ENCODE results near the gene SLC16A3. TPM values are rescaled to one million over a fixed set of nuclear protein-coding genes. Genes with fewer than 3 reads are reported as not detected.

The SLC16A3 gene
- total RNA-seq, 3 donors from 2014 or later, result 10.2 to 22.6 (median 17.3) TPM

DNA sequence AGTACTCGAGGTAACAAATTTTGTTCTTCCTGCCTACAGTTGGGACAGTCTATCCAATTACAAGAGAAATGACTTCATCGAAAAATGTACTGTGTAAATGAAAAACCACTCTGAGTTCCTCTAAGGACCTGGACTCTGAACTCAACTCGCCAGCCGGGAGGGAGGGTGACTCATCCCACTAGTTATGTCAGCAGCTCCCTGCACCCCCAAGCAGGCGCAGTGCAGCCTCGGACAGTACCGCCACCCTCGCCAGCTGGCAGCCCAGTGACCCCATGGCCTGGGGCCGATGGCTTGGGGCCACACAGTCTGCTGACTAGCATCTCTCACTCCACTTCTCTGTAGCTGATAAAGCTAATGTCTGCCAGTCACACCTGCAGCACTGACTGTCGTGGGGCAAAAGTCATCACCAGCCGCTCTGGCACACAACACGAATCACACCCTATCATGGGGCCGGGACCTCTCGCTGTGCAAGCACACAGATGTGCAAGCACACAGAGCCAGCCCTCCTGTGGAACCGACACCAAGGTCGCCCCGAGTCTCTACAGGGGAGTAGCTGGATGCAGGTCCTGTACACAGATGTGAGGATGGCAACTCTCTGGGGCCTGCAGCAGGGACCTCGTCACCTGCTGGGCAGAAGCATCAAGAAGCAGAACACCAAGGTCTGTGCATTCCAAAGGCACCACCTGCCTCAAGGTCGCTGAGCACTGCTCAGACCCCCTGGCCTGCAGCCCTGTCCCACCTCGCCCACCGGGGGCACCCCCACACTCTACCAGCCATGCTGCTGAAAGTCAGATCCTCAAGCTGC lies 38.9 kb downstream of the SLC16A3 start:
- H3K4me1 ChIP-seq, result peaks cover 6 to 34% of the 10 kb centered on the region in 2 donors
- intact Hi-C loops (cut with DNase I; ENCODE audit: low total_unique reads), result no loop called here
- H3K4me3 ChIP-seq, result peak overlapping the region in 2 of 3 donors; percentile 21 to 47
- TF ChIP-seq POLR2AphosphoS5 (IDR thresholded peaks at IDR 0.05) (peak; percentile 54 to 88 (median 79)), POLR2A (IDR thresholded peaks at IDR 0.05) (no peak)
- TF ChIP-seq, protein P1, sequence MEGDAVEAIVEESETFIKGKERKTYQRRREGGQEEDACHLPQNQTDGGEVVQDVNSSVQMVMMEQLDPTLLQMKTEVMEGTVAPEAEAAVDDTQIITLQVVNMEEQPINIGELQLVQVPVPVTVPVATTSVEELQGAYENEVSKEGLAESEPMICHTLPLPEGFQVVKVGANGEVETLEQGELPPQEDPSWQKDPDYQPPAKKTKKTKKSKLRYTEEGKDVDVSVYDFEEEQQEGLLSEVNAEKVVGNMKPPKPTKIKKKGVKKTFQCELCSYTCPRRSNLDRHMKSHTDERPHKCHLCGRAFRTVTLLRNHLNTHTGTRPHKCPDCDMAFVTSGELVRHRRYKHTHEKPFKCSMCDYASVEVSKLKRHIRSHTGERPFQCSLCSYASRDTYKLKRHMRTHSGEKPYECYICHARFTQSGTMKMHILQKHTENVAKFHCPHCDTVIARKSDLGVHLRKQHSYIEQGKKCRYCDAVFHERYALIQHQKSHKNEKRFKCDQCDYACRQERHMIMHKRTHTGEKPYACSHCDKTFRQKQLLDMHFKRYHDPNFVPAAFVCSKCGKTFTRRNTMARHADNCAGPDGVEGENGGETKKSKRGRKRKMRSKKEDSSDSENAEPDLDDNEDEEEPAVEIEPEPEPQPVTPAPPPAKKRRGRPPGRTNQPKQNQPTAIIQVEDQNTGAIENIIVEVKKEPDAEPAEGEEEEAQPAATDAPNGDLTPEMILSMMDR (IDR thresholded peaks at IDR 0.05), result no peak
- H3K27me3 ChIP-seq, result no peaks in the 10 kb centered on the region
- DNase-seq (ENCODE audit: low spot score in 2 of 2), result peak; percentile 88 to 92
- H3K27ac ChIP-seq, result peak overlapping the region; percentile 96 to 99
- no peaks in the 10 kb centered on the region for H3K36me3 ChIP-seq
- no peaks in the 10 kb centered on the region for H3K9me3 ChIP-seq

DNA sequence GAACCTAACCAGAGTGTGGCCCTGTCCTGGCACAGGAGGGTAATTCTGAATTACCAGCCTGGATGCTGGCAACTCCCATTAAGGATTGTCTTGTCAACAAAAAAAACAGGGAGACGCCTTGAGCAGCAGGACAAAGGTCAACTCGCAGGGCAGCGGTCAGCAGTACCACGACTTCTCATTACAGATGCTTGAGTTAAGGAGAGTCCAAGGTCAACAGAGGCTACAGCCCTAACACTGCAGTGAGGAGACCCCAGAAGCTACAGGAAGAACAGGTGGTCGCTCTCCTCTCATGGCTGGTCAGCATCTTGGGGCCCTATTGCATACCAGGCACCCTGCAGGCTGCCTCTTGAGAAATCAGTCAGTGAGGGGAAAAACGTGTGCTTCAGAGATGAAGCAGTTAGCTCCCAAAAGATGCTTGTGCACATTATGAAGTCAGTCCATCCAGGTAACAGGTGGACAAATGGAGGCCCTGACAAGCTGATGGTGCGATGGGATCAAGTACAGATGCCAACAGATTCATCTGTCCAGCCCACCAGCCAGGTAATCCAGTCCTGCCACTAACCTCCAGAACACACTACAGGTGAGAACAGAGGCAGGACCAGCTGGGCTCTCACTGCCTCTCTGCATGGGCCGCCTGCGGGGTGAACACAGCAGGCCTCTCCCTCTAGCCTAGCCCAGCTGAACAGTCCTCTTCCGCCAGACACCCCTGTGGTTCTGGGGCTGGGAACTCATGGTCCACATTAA lies 40.5 kb downstream of the SLC16A3 start:
- Histone ChIP-seq H3K27ac (peak overlapping the region; percentile 99 to 100), H3K27me3 (no peaks in the 10 kb centered on the region), H3K9me3 (no peaks in the 10 kb centered on the region), H3K36me3 (no peaks in the 10 kb centered on the region), H3K4me3 (peak overlapping the region in 1 of 3 donors; percentile 100), H3K4me1 (peaks cover 10 to 39% of the 10 kb centered on the region in 2 donors)
- intact Hi-C loops (cut with DNase I; ENCODE audit: low total_unique reads), result no loop called here
- DNase-seq (ENCODE audit: low spot score in 2 of 2), result no peak
- TF ChIP-seq POLR2AphosphoS5 (IDR thresholded peaks at IDR 0.05) (no peak), POLR2A (IDR thresholded peaks at IDR 0.05) (no peak)
- TF ChIP-seq, protein P1 (IDR thresholded peaks at IDR 0.05), result no peak

DNA sequence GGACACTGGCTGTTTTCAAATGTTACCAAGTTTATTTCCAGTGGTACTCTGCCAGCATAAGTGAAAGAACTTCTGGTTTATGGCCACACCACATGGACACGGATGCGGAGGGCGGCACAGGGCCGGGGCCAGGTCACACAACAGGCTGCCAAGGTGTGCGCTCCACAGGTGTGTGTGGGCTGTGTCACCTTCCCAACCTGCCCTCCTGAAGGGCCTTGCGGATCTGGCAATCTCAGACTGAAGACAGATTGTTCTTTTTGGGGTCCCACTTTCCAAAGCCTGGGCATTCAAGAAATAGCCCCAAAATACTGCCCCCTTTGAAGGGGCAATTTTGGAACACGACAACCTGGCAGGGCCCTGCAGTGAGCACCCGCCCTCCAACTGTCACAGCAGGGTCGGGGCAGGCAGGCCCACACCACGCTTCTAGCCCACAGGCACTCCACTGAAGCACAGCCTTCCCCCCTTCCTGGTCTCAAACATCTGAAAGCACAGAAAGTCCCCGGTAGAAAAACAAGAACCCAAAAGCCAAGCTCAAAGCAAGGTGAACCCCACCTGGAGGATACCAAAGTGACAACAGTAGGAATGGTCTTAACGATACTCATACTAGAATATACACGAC lies 41.1 kb downstream of the SLC16A3 start:
- peaks cover 13 to 42% of the 10 kb centered on the region in 2 donors for H3K4me1 ChIP-seq
- H3K4me3 ChIP-seq, result peak overlapping the region in 1 of 3 donors; percentile 100
- H3K36me3 ChIP-seq, result no peaks in the 10 kb centered on the region
- H3K27me3 ChIP-seq, result no peaks in the 10 kb centered on the region
- intact Hi-C loops (cut with DNase I; ENCODE audit: low total_unique reads), result no loop called here
- H3K9me3 ChIP-seq, result no peaks in the 10 kb centered on the region
- H3K27ac ChIP-seq, result peak overlapping the region; percentile 99 to 100
- TF ChIP-seq POLR2AphosphoS5 (IDR thresholded peaks at IDR 0.05) (no peak), POLR2A (IDR thresholded peaks at IDR 0.05) (no peak)
- TF ChIP-seq, protein P1 (IDR thresholded peaks at IDR 0.05), result no peak
- DNase-seq (ENCODE audit: low spot score in 2 of 2), result no peak

DNA sequence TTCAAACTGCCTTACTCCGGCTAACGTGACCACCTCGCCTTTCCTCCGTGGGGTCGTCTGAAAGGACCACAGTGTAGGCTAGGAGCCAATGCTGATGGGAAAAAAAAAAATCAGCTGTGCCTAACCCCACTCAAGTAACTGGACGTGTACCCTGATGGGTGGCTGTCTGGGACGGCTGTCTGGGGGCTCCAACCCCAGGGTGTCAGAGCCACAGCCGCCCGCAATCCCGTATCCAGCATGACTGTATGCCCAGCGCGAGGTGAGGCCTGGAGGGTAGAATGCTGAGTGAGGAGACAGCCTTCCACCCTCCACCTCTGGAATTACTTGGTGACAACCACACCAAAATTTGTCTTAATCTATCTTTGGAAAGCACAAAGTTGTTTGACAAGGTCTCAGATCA lies 41.8 kb downstream of the SLC16A3 start:
- Histone ChIP-seq H3K4me1 (peaks cover 13 to 42% of the 10 kb centered on the region in 2 donors), H3K36me3 (no peaks in the 10 kb centered on the region), H3K4me3 (peak overlapping the region in 1 of 3 donors; percentile 100), H3K27me3 (no peaks in the 10 kb centered on the region), H3K27ac (peak overlapping the region; percentile 99 to 100), H3K9me3 (no peaks in the 10 kb centered on the region)
- no peak for DNase-seq (ENCODE audit: low spot score in 2 of 2)
- intact Hi-C loops (cut with DNase I; ENCODE audit: low total_unique reads), result no loop called here
- TF ChIP-seq POLR2A (IDR thresholded peaks at IDR 0.05) (no peak), POLR2AphosphoS5 (IDR thresholded peaks at IDR 0.05) (no peak)
- TF ChIP-seq, protein P1 (IDR thresholded peaks at IDR 0.05), result no peak

Measured in breast epithelium (tissue), 4 donors.